CD4-positive, alpha-beta T cell (primary cell): Measurements from ENCODE around the gene CCT8L2. TPM values are rescaled to one million over a fixed set of nuclear protein-coding genes. Genes with fewer than 3 reads are reported as not detected.
"Not testable (repeated sequence)": the region's sequence is repeated elsewhere in the genome, so short reads cannot be mapped to it uniquely, and the experiment has no call there.

Experiments used
- ATAC-seq: fragments of 200-7000 bp; cut with Tn5 transposase; one replicate; pipeline ENCODE4 v1.10.0; 2022; ENCODE audit warnings: mild to moderate bottlenecking; ENCODE audit not compliant: poor library complexity
- CTCF ChIA-PET: fragments of 350-600 bp; sonication (Branson Sonifier 250); formaldehyde crosslinking; loops from one replicate; lab custom pipeline; 2021; ENCODE audit warnings: antibody characterized with exemption, inconsistent platforms; lab: Charles Lee
- POLR2A ChIA-PET: fragments of 350-600 bp; sonication (Branson Sonifier 250); formaldehyde crosslinking; loops from one replicate; lab custom pipeline; 2021; ENCODE audit warnings: antibody characterized with exemption, inconsistent platforms; lab: Charles Lee
- DNase-seq, 14 experiments: peaks; one replicate each; pipeline ENCODE4 v3.0.0-alpha.2; 2013 to 2020; ENCODE audit warnings: mixed read lengths in 2 of 14
- H3K27ac ChIP-seq, 2 donors: one replicate each; pipeline versions ENCODE4 v1.5.1 to v1.7.0; 2013; ENCODE audit warnings: low read length in 2 of 2, low read depth in 1 of 2, mild to moderate bottlenecking in 1 of 2
- H3K27me3 ChIP-seq, 2 experiments: 1 replicate in 1 of 2; 2 replicates in 1 of 2; pipeline versions ENCODE4 v1.6.1 to v1.7.0; 2013; ENCODE audit warnings: low read length in 2 of 2, control low read depth in 1 of 2, mild to moderate bottlenecking in 1 of 2, moderate library complexity in 1 of 2; ENCODE audit not compliant: insufficient read depth in 2 of 2, control insufficient read depth in 1 of 2
- H3K36me3 ChIP-seq: one replicate; pipeline ENCODE4 v1.6.1; 2013; ENCODE audit warnings: low read length, control low read depth; ENCODE audit not compliant: insufficient read depth
- H3K4me1 ChIP-seq: one replicate; pipeline ENCODE4 v1.6.1; 2013; ENCODE audit warnings: low read length, control low read depth; ENCODE audit not compliant: insufficient read depth
- H3K4me3 ChIP-seq: one replicate; pipeline ENCODE4 v1.5.1; 2013; ENCODE audit warnings: mild to moderate bottlenecking, low read length, moderate library complexity
- H3K9me3 ChIP-seq, 2 experiments: 1 replicate in 1 of 2; 2 replicates in 1 of 2; pipeline versions ENCODE4 v1.6.1 to v1.7.0; 2013; ENCODE audit warnings: low read length in 2 of 2, mild to moderate bottlenecking in 2 of 2, control low read depth in 1 of 2, moderate library complexity in 1 of 2; ENCODE audit not compliant: control insufficient read depth in 1 of 2, insufficient read depth in 1 of 2
- H3K27ac Mint-ChIP-seq: one replicate; pipeline ENCODE4 v1.8.0; 2020; ENCODE audit warnings: mixed read lengths
- H3K27me3 Mint-ChIP-seq: one replicate; pipeline ENCODE4 v1.8.0; 2021; ENCODE audit warnings: mixed read lengths
- H3K36me3 Mint-ChIP-seq: one replicate; pipeline ENCODE4 v1.8.0; 2021; ENCODE audit warnings: low read depth, mixed read lengths
- H3K4me1 Mint-ChIP-seq: one replicate; pipeline ENCODE4 v1.8.0; 2021; ENCODE audit warnings: low read depth, mixed read lengths
- H3K4me3 Mint-ChIP-seq: one replicate; pipeline ENCODE4 v1.8.0; 2020; ENCODE audit warnings: mild to moderate bottlenecking, mixed read lengths
- H3K9me3 Mint-ChIP-seq: one replicate; pipeline ENCODE4 v1.8.0; 2020; ENCODE audit warnings: mixed read lengths
- CTCF ChIP-seq: fragments of 200-600 bp; IDR thresholded peaks from one replicate; pipeline ENCODE4 v1.8.0; 2022; ENCODE audit warnings: antibody characterized with exemption, mild to moderate bottlenecking
- intact Hi-C, 2 experiments: fragments of 100-400 bp; cut with DNase I in 1 of 2; cut with micrococcal nuclease in 1 of 2; formaldehyde crosslinking; loops; one replicate each; pipeline versions ENCODE4 v1.15.1 to v1.9.0; 2023 to 2025; cut with DNase I, micrococcal nuclease
- total RNA-seq, 174 experiments: library from RNA in 2 of 174; stranded (reverse) in 2 of 174; gene quantifications; one replicate each; pipeline ENCODE4 v1.2.3 and lab custom pipeline; 2021 to 2026

Gene CCT8L2
- total RNA-seq, 2 experiments from 2014 or later, result not detected

GRCh38 chr22:16566421-16567151, 26.0 kb downstream of the CCT8L2 start:
- intact Hi-C loops, H3K4me3 ChIP-seq, H3K36me3 ChIP-seq, ATAC-seq, H3K27me3 ChIP-seq, H3K27ac Mint-ChIP-seq, POLR2A ChIA-PET, H3K9me3 Mint-ChIP-seq, H3K4me3 Mint-ChIP-seq, H3K4me1 ChIP-seq, H3K27ac ChIP-seq, H3K27me3 Mint-ChIP-seq, CTCF ChIA-PET, H3K4me1 Mint-ChIP-seq, DNase-seq, H3K36me3 Mint-ChIP-seq: not testable (repeated sequence)
- H3K9me3 ChIP-seq, result peaks cover 0 to 69% of the 10 kb centered on the region in 2 experiments

GRCh38 chr22:16565585-16566420, 26.8 kb downstream of the CCT8L2 start:
- H3K27me3 Mint-ChIP-seq, DNase-seq, H3K9me3 Mint-ChIP-seq, H3K4me1 ChIP-seq, H3K4me1 Mint-ChIP-seq, H3K27me3 ChIP-seq, ATAC-seq, intact Hi-C loops, H3K4me3 ChIP-seq, H3K27ac Mint-ChIP-seq, H3K36me3 ChIP-seq, H3K36me3 Mint-ChIP-seq, CTCF ChIA-PET, POLR2A ChIA-PET, H3K4me3 Mint-ChIP-seq, H3K27ac ChIP-seq: not testable (repeated sequence)
- H3K9me3 ChIP-seq, result peaks cover 0 to 76% of the 10 kb centered on the region in 2 experiments

- H3K9me3 Mint-ChIP-seq, H3K27ac Mint-ChIP-seq, POLR2A ChIA-PET, H3K36me3 ChIP-seq, CTCF ChIA-PET, H3K4me1 ChIP-seq, ATAC-seq, H3K4me3 Mint-ChIP-seq, H3K27ac ChIP-seq, H3K4me1 Mint-ChIP-seq, intact Hi-C loops, H3K36me3 Mint-ChIP-seq, H3K4me3 ChIP-seq, H3K27me3 ChIP-seq, DNase-seq, H3K27me3 Mint-ChIP-seq: not testable (repeated sequence)
- H3K9me3 ChIP-seq, result peaks cover 0 to 84% of the 10 kb centered on the region in 2 experiments
These were observed 27.6 kb downstream of the CCT8L2 start for GRCh38 chr22:16564837-16565584.

- H3K4me1 Mint-ChIP-seq, result no peaks in the 10 kb centered on the region
- ChIA-PET CTCF (no interaction called here), POLR2A (no interaction called here)
- no peak overlapping the region for H3K4me3 Mint-ChIP-seq
- Histone ChIP-seq H3K27ac (no peak overlapping the region), H3K4me1 (no peaks in the 10 kb centered on the region), H3K27me3 (no peaks in the 10 kb centered on the region), H3K36me3 (no peaks in the 10 kb centered on the region), H3K9me3 (peaks cover 0 to 96% of the 10 kb centered on the region in 2 experiments), H3K4me3 (no peak overlapping the region)
- no peaks in the 10 kb centered on the region for H3K9me3 Mint-ChIP-seq
- H3K27ac Mint-ChIP-seq, result no peak overlapping the region
- no peaks in the 10 kb centered on the region for H3K27me3 Mint-ChIP-seq
- intact Hi-C loops, result no loop called here
- no peak for TF ChIP-seq CTCF
- H3K36me3 Mint-ChIP-seq, result no peaks in the 10 kb centered on the region
- DNase-seq, result no peak
- ATAC-seq, result no peak
These were observed 28.8 kb downstream of the CCT8L2 start for GRCh38 chr22:16563555-16564520.
